KMS-11 (cell line): Measurements from ENCODE around the gene GALNTL6.

Experiments
- H2AFZ ChIP-seq: fragments of 200-600 bp; sonication (generic); 2 replicates; pipeline ENCODE4 v1.6.1; 2016; ENCODE audit warnings: antibody characterized with exemption, mixed run types, low read depth
- H3K27ac ChIP-seq: fragments of 200-600 bp; sonication (generic); 2 replicates; pipeline ENCODE4 v1.6.1; 2016; ENCODE audit warnings: mild to moderate bottlenecking, mixed run types
- H3K27me3 ChIP-seq: fragments of 200-600 bp; sonication (generic); 2 replicates; pipeline ENCODE4 v1.6.1; 2017; ENCODE audit warnings: mild to moderate bottlenecking, low read depth, mixed run types, moderate library complexity; ENCODE audit not compliant: insufficient read depth
- H3K36me3 ChIP-seq: fragments of 200-600 bp; sonication (generic); 2 replicates; pipeline ENCODE4 v1.6.1; 2017; ENCODE audit warnings: mild to moderate bottlenecking, mixed run types; ENCODE audit not compliant: insufficient read depth
- H3K4me1 ChIP-seq: fragments of 200-600 bp; sonication (generic); 2 replicates; pipeline ENCODE4 v1.6.1; 2016; ENCODE audit warnings: mild to moderate bottlenecking, low read depth, mixed run types; ENCODE audit not compliant: poor library complexity, severe bottlenecking
- H3K4me2 ChIP-seq: fragments of 200-600 bp; sonication (generic); 2 replicates; pipeline ENCODE4 v1.7.0; 2016; ENCODE audit warnings: mild to moderate bottlenecking, mixed run types
- H3K4me3 ChIP-seq: fragments of 200-600 bp; sonication (generic); IDR thresholded peaks from 2 replicates; pipeline ENCODE4 v1.6.1; 2017; ENCODE audit warnings: low read depth, low read length, mixed read lengths; ENCODE audit not compliant: insufficient read depth
- H3K79me2 ChIP-seq: fragments of 200-600 bp; sonication (generic); 2 replicates; pipeline ENCODE4 v1.6.1; 2016; ENCODE audit warnings: low read depth, mixed run types; ENCODE audit not compliant: insufficient read depth
- H3K9ac ChIP-seq: fragments of 200-600 bp; sonication (generic); 2 replicates; pipeline ENCODE4 v1.6.1; 2016; ENCODE audit warnings: mild to moderate bottlenecking, mixed run types
- H4K20me1 ChIP-seq: fragments of 200-600 bp; sonication (generic); 2 replicates; pipeline ENCODE4 v1.6.1; 2016; ENCODE audit warnings: mild to moderate bottlenecking, mixed run types; ENCODE audit not compliant: insufficient read depth
- TF ChIP-seq, protein P1 (sequence below): fragments of 200-600 bp; sonication (generic); conservative IDR thresholded peaks from 2 replicates; pipeline ENCODE4 v1.6.1; 2017; ENCODE audit warnings: low read depth, mild to moderate bottlenecking, antibody characterized with exemption, low read length, moderate library complexity, mixed read lengths

The GALNTL6 gene

DNA sequence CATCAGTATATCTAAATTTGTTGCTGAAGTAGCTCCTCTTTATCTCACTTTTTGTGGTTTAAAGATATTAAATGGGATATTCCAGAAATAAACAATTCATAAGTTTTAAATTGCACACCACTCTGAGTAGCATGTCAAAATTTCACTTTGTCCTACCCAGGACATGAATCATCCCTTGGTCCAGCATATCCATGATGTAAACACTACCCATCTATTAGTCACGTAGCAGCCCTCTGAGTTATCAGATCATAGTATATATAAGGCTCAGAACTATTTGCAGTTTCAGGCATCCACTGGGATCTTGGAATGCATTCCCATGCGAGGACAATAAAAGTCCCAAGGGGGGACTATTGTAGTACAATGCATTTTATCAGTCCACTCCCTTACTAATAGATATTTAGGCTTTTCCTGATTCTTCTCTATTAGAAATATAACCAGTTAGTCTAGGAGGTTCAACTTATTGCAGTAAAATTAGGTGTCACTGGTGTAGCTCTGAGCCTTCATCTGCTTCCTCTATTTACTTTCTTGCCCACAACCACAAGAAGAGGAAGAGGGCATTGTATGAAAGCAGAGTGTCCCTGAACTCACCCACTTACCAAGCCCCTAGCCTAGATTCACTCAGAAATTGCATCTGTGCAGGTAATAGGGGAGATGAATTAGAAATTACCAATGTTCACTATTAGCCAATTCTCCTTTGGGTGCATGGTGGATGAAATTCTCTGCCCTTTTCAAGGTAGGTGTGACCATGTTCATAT, 945.6 kb downstream of the GALNTL6 start:
- TF ChIP-seq, protein P1, sequence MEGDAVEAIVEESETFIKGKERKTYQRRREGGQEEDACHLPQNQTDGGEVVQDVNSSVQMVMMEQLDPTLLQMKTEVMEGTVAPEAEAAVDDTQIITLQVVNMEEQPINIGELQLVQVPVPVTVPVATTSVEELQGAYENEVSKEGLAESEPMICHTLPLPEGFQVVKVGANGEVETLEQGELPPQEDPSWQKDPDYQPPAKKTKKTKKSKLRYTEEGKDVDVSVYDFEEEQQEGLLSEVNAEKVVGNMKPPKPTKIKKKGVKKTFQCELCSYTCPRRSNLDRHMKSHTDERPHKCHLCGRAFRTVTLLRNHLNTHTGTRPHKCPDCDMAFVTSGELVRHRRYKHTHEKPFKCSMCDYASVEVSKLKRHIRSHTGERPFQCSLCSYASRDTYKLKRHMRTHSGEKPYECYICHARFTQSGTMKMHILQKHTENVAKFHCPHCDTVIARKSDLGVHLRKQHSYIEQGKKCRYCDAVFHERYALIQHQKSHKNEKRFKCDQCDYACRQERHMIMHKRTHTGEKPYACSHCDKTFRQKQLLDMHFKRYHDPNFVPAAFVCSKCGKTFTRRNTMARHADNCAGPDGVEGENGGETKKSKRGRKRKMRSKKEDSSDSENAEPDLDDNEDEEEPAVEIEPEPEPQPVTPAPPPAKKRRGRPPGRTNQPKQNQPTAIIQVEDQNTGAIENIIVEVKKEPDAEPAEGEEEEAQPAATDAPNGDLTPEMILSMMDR: no peak

DNA sequence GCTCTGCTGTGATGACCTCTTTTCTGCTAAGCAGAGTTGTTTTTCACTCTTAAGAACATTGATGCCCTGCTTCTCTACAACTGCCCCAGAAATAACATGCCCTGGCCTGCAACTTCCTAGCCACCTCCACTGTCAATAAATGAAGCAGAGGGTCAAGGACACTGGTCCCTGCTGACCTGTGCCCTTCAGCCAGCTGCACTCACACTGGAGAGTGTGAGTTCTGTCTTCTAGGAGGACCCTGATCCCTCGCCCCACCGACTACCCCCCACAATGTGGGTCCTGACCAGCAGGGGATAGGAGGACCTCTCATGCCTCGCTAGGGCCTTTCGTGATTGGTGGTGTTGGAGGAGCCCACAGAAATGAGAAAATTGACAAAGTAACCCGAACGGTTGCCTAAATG, 947.3 kb downstream of the GALNTL6 start:
- Histone ChIP-seq H3K36me3 (no peaks in the 10 kb centered on the region), H3K4me3 (no peak overlapping the region), H3K79me2 (no peaks in the 10 kb centered on the region), H3K27me3 (no peaks in the 10 kb centered on the region), H3K4me2 (no peak overlapping the region), H3K27ac (no peak overlapping the region), H4K20me1 (no peaks in the 10 kb centered on the region), H3K9ac (no peak overlapping the region), H2AFZ (no peak overlapping the region), H3K4me1 (no peaks in the 10 kb centered on the region)
- TF ChIP-seq, protein P1: no peak

More for the DNA sequence above, 945.6 kb downstream of the GALNTL6 start:
- no peak overlapping the region for H3K9ac ChIP-seq
- no peak overlapping the region for H3K27ac ChIP-seq
- no peak overlapping the region for H3K4me3 ChIP-seq
- no peaks in the 10 kb centered on the region for H3K27me3 ChIP-seq
- no peaks in the 10 kb centered on the region for H3K4me1 ChIP-seq
- H4K20me1 ChIP-seq: no peaks in the 10 kb centered on the region
- H3K36me3 ChIP-seq: no peaks in the 10 kb centered on the region
- no peak overlapping the region for H3K4me2 ChIP-seq
- H2AFZ ChIP-seq: no peak overlapping the region
- H3K79me2 ChIP-seq: no peaks in the 10 kb centered on the region

- H3K27me3 ChIP-seq: no peaks in the 10 kb centered on the region
- H3K36me3 ChIP-seq: no peaks in the 10 kb centered on the region
- H3K9ac ChIP-seq: no peak overlapping the region
- H2AFZ ChIP-seq: no peak overlapping the region
- no peaks in the 10 kb centered on the region for H3K79me2 ChIP-seq
- H3K4me1 ChIP-seq: no peaks in the 10 kb centered on the region
- H3K4me3 ChIP-seq: no peak overlapping the region
- no peak overlapping the region for H3K27ac ChIP-seq
- TF ChIP-seq, protein P1: no peak
- H3K4me2 ChIP-seq: no peak overlapping the region
- no peaks in the 10 kb centered on the region for H4K20me1 ChIP-seq
Observed at GRCh38 chr4:172762895-172763294, 949.7 kb downstream of the GALNTL6 start.

DNA sequence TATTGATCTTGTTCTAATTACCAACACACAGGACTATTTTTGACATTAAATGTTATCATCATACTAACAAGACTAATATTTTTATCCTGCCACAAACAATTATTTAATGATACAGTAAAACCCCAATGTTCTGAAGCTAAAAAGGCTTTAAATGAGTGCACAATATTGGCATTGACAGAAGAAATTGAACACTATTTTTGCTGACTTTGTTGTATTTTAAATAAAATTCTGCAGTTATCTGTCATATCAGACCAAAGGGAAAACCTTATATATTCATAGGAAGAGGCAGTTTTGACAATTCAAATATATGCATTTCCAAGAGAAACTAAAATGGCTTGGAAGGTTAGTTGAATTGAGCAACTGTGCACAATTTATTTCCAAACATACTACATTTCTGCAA, 957.6 kb downstream of the GALNTL6 start:
- no peak overlapping the region for H3K27ac ChIP-seq
- no peaks in the 10 kb centered on the region for H3K4me1 ChIP-seq
- H3K36me3 ChIP-seq: no peaks in the 10 kb centered on the region
- H3K4me3 ChIP-seq: no peak overlapping the region
- H3K27me3 ChIP-seq: no peaks in the 10 kb centered on the region
- no peak overlapping the region for H3K4me2 ChIP-seq
- H3K9ac ChIP-seq: no peak overlapping the region
- no peak overlapping the region for H2AFZ ChIP-seq
- H3K79me2 ChIP-seq: no peaks in the 10 kb centered on the region
- TF ChIP-seq, protein P1: no peak
- no peaks in the 10 kb centered on the region for H4K20me1 ChIP-seq
